Stimulated activated CD4-positive, alpha-beta T cell treated with anti-CD3 and anti-CD28 coated beads, Interleukin-1b, Interleukin-23, amount 100 ng/mL, for 24 hours (primary cell): ENCODE results near the gene CACNA2D2.

ENCODE experiments used
- DNase-seq, 4 experiments: peaks; one replicate each; pipeline ENCODE4 v3.0.0-alpha.2; 2020; ENCODE audit warnings: low read depth in 4 of 4, low spot score in 1 of 4

CACNA2D2 gene

GRCh38 chr3:50395070-50395860, 108.2 kb downstream of the CACNA2D2 start:
- no peak for DNase-seq

- DNase-seq, result no peak
These were observed 110.4 kb downstream of the CACNA2D2 start for GRCh38 chr3:50393061-50393460.

- DNase-seq, result no peak
These were observed 111.2 kb downstream of the CACNA2D2 start for GRCh38 chr3:50392101-50392715.

- DNase-seq, result no peak
These were observed 112.8 kb downstream of the CACNA2D2 start for GRCh38 chr3:50390508-50391224.

- DNase-seq, result no peak
These were observed 114.0 kb downstream of the CACNA2D2 start for GRCh38 chr3:50389414-50389767.

GRCh38 chr3:50388720-50389413, 114.6 kb downstream of the CACNA2D2 start:
- DNase-seq, result no peak

- no peak for DNase-seq
These were observed 115.3 kb downstream of the CACNA2D2 start for GRCh38 chr3:50388016-50388719.

GRCh38 chr3:50385754-50386153, 117.7 kb downstream of the CACNA2D2 start:
- DNase-seq, result no peak

- no peak for DNase-seq
These were observed 119.7 kb downstream of the CACNA2D2 start for GRCh38 chr3:50383750-50384149.

GRCh38 chr3:50382722-50383121, 120.7 kb downstream of the CACNA2D2 start:
- DNase-seq, result no peak

GRCh38 chr3:50381383-50381782, 122.1 kb downstream of the CACNA2D2 start:
- no peak for DNase-seq

GRCh38 chr3:50380405-50381085, 122.9 kb downstream of the CACNA2D2 start:
- DNase-seq, result no peak

- no peak for DNase-seq
These were observed 124.7 kb downstream of the CACNA2D2 start for GRCh38 chr3:50378757-50379156.

GRCh38 chr3:50378024-50378423, 125.4 kb downstream of the CACNA2D2 start:
- no peak for DNase-seq

- DNase-seq, result no peak
These were observed 128.0 kb downstream of the CACNA2D2 start for GRCh38 chr3:50375258-50375931.

GRCh38 chr3:50374363-50375257, 128.8 kb downstream of the CACNA2D2 start:
- no peak for DNase-seq

GRCh38 chr3:50373146-50374051, 130.0 kb downstream of the CACNA2D2 start:
- no peak for DNase-seq

GRCh38 chr3:50372349-50372748, 131.1 kb downstream of the CACNA2D2 start:
- DNase-seq, result no peak
